ENCODE data around the gene PIWIL1. TPM values are rescaled to one million over a fixed set of nuclear protein-coding genes. Genes with fewer than 3 reads are reported as not detected.

Gene PIWIL1
- total RNA-seq, 1 donor from 2014 or later = not detected

DNA sequence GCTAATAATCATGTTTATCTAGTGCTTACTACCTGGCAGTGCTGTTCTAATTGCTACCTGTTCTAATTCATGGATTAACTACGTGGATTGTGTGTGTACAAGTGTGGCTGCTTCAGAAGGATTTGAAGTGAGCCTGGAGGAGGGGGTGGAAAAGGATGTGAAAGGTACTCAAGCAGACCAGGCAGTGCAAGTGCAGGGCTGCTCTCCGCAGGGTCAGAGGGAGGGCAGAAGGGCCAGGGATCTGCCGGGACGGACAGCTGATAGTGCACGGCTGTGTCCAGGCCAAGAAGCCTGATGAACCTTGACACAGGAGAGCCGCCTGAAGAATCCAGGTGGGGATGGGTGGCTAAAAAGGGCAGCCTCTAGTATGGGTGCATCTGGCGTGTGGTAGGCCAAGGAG lies 28.5 kb downstream of the PIWIL1 start:
- H3K27ac Mint-ChIP-seq (ENCODE audit: unreplicated experiment) = no peak overlapping the region
- no peak overlapping the region for H3K4me3 Mint-ChIP-seq (ENCODE audit: unreplicated experiment)
- peaks cover 2% of the 10 kb centered on the region for H3K27me3 Mint-ChIP-seq (ENCODE audit: unreplicated experiment)
- H3K9me3 Mint-ChIP-seq (ENCODE audit: unreplicated experiment) = peaks cover 50% of the 10 kb centered on the region
- peaks cover 3% of the 10 kb centered on the region for H3K36me3 Mint-ChIP-seq (ENCODE audit: low read depth, unreplicated experiment)
- H3K4me1 Mint-ChIP-seq (ENCODE audit: unreplicated experiment) = no peaks in the 10 kb centered on the region
- DNase-seq (ENCODE audit: low spot score) = no peak
- TF ChIP-seq, protein P1, sequence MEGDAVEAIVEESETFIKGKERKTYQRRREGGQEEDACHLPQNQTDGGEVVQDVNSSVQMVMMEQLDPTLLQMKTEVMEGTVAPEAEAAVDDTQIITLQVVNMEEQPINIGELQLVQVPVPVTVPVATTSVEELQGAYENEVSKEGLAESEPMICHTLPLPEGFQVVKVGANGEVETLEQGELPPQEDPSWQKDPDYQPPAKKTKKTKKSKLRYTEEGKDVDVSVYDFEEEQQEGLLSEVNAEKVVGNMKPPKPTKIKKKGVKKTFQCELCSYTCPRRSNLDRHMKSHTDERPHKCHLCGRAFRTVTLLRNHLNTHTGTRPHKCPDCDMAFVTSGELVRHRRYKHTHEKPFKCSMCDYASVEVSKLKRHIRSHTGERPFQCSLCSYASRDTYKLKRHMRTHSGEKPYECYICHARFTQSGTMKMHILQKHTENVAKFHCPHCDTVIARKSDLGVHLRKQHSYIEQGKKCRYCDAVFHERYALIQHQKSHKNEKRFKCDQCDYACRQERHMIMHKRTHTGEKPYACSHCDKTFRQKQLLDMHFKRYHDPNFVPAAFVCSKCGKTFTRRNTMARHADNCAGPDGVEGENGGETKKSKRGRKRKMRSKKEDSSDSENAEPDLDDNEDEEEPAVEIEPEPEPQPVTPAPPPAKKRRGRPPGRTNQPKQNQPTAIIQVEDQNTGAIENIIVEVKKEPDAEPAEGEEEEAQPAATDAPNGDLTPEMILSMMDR (IDR thresholded peaks at IDR 0.05; ENCODE audit: unreplicated experiment) = no peak

DNA sequence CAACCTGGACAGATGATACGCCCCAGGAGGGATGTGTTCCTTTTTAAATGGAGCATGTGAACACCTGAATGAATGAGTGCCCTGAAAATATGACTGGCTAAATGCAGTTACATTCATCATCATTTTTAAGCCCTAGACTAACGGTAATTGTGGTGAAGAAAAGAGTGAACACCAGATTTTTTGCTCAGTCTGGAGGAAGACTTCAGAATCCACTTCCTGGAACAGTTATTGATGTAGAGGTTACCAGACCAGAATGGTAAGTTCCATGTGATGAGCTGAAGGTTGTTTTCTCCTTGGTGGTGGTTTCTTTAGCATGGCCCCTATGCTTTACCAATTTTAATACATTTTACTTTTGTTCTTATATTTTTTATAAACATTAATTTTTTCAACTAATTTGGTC lies 29.3 kb downstream of the PIWIL1 start:
- Mint-ChIP-seq H3K9me3 (ENCODE audit: unreplicated experiment) (peaks cover 50% of the 10 kb centered on the region), H3K27me3 (ENCODE audit: unreplicated experiment) (peaks cover 2% of the 10 kb centered on the region), H3K36me3 (ENCODE audit: low read depth, unreplicated experiment) (peaks cover 3% of the 10 kb centered on the region), H3K4me3 (ENCODE audit: unreplicated experiment) (no peak overlapping the region), H3K4me1 (ENCODE audit: unreplicated experiment) (no peaks in the 10 kb centered on the region), H3K27ac (ENCODE audit: unreplicated experiment) (no peak overlapping the region)
- TF ChIP-seq, protein P1 (IDR thresholded peaks at IDR 0.05; ENCODE audit: unreplicated experiment) = no peak
- no peak for DNase-seq (ENCODE audit: low spot score)

DNA sequence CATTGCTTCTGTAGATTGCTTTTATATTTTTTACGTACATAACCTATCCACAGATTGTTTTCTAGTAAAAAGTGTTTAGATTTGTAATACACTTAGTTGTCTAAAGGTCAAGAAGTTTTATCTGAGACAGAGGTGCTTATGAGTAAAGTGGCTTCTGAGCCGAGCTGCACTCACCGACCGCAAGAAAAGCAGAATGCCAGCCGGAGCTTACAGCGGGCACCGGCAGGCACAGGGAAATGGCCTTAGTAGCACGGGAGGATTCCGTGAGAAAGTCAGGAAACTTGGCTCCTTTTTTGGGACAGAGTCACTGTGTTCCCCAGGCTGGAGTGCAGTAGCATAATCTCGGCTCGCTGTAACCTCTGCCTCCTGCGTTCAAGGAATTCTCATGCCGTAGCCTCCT lies 29.8 kb downstream of the PIWIL1 start:
- DNase-seq (ENCODE audit: low spot score) = no peak
- Mint-ChIP-seq H3K9me3 (ENCODE audit: unreplicated experiment) (peaks cover 50% of the 10 kb centered on the region), H3K27ac (ENCODE audit: unreplicated experiment) (no peak overlapping the region), H3K27me3 (ENCODE audit: unreplicated experiment) (peaks cover 2% of the 10 kb centered on the region), H3K4me3 (ENCODE audit: unreplicated experiment) (no peak overlapping the region), H3K36me3 (ENCODE audit: low read depth, unreplicated experiment) (peaks cover 3% of the 10 kb centered on the region), H3K4me1 (ENCODE audit: unreplicated experiment) (no peaks in the 10 kb centered on the region)
- TF ChIP-seq, protein P1 (IDR thresholded peaks at IDR 0.05; ENCODE audit: unreplicated experiment) = no peak

DNA sequence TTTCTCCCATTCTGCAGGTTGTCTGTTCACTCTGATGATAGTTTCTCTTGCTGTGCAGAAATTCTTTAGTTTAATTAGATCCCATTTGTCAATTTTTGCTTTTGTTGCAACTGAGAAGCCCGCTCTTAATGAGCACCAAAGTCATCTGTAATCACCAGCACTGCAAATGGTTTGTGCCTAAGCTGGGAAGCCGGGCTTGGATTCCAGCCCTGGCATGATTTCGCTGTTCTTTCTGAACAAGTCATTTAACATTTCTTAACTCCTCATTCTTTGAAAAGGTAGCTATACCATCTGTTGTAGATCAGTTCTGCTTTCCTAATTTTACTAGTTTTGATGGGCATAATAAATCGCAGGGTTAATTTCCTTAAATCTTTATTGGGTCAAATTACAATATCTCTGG lies 32.1 kb downstream of the PIWIL1 start:
- Mint-ChIP-seq H3K36me3 (ENCODE audit: low read depth, unreplicated experiment) (no peaks in the 10 kb centered on the region), H3K4me1 (ENCODE audit: unreplicated experiment) (no peaks in the 10 kb centered on the region), H3K27ac (ENCODE audit: unreplicated experiment) (no peak overlapping the region), H3K27me3 (ENCODE audit: unreplicated experiment) (peaks cover 2% of the 10 kb centered on the region), H3K4me3 (ENCODE audit: unreplicated experiment) (no peak overlapping the region), H3K9me3 (ENCODE audit: unreplicated experiment) (peaks cover 37% of the 10 kb centered on the region)
- TF ChIP-seq, protein P1 (IDR thresholded peaks at IDR 0.05; ENCODE audit: unreplicated experiment) = no peak
- DNase-seq (ENCODE audit: low spot score) = no peak

DNA sequence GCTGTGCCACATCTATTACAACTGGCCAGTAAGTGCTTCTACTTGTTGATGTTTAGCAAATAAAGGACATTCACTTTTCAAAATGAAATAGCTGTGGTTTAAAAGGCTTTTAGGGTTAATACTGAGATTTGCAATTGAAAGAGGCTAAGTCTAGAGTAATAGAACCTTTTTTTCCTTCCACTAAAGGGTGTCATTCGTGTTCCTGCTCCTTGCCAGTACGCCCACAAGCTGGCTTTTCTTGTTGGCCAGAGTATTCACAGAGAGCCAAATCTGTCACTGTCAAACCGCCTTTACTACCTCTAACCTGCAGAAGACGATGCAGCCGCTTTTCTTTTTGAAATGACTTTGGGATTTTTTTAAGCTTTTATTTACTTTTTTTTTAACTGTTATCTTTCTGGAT lies 33.6 kb downstream of the PIWIL1 start:
- Mint-ChIP-seq H3K36me3 (ENCODE audit: low read depth, unreplicated experiment) (peaks cover 6% of the 10 kb centered on the region), H3K27me3 (ENCODE audit: unreplicated experiment) (peaks cover 5% of the 10 kb centered on the region)

More for the DNA sequence above, 33.6 kb downstream of the PIWIL1 start:
- no peak for DNase-seq (ENCODE audit: low spot score)
- Mint-ChIP-seq H3K27ac (ENCODE audit: unreplicated experiment) (no peak overlapping the region), H3K4me1 (ENCODE audit: unreplicated experiment) (no peaks in the 10 kb centered on the region), H3K9me3 (ENCODE audit: unreplicated experiment) (peaks cover 36% of the 10 kb centered on the region), H3K4me3 (ENCODE audit: unreplicated experiment) (no peak overlapping the region)
- TF ChIP-seq, protein P1 (IDR thresholded peaks at IDR 0.05; ENCODE audit: unreplicated experiment) = no peak

Data from endothelial cell (in vitro differentiated cells).